Lung (tissue), 12 donors: Measurements from ENCODE around the gene HOXA11. TPM values are rescaled to one million over a fixed set of nuclear protein-coding genes. Genes with fewer than 3 reads are reported as not detected.

Experiments used
- ATAC-seq: fragments of 200-7000 bp; cut with Tn5 transposase; one replicate; pipeline ENCODE4 v1.9.1; 2020; ENCODE audit warnings: moderate number of reproducible peaks; ENCODE audit not compliant: insufficient read depth, low FRiP score
- DNase-seq, 3 donors: peaks; one replicate each; pipeline ENCODE4 v3.0.0-alpha.2; 2013 to 2017
- H3K27ac ChIP-seq, 2 donors: one replicate each; pipeline ENCODE4 v1.5.1; 2013; ENCODE audit warnings: mild to moderate bottlenecking in 2 of 2, moderate library complexity in 2 of 2, control low read depth in 1 of 2, inconsistent platforms in 1 of 2, low read depth in 1 of 2, low read length in 1 of 2
- H3K27me3 ChIP-seq, 3 donors: one replicate each; pipeline ENCODE4 v1.5.1; 2013; ENCODE audit warnings: low read length in 2 of 3; ENCODE audit not compliant: control insufficient read depth in 3 of 3, insufficient read depth in 3 of 3
- H3K36me3 ChIP-seq, 4 donors: one replicate each; pipeline ENCODE4 v1.5.1; 2013; ENCODE audit warnings: low read length in 4 of 4, mild to moderate bottlenecking in 1 of 4, moderate library complexity in 1 of 4; ENCODE audit not compliant: control insufficient read depth in 4 of 4, insufficient read depth in 4 of 4
- H3K4me1 ChIP-seq, 5 donors: one replicate each; pipeline ENCODE4 v1.5.1; 2013; ENCODE audit warnings: low read length in 5 of 5, mild to moderate bottlenecking in 2 of 5, moderate library complexity in 1 of 5; ENCODE audit not compliant: control insufficient read depth in 5 of 5, insufficient read depth in 5 of 5
- H3K4me3 ChIP-seq: one replicate; pipeline ENCODE4 v1.5.1; 2013; ENCODE audit warnings: mild to moderate bottlenecking, control low read depth, moderate library complexity
- H3K9ac ChIP-seq, 2 donors: one replicate each; pipeline ENCODE4 v1.5.1; 2013; ENCODE audit warnings: low read length in 2 of 2, control low read depth in 1 of 2; ENCODE audit not compliant: insufficient read depth in 1 of 2
- H3K9me3 ChIP-seq, 4 donors: one replicate each; pipeline ENCODE4 v1.5.1; 2013; ENCODE audit warnings: low read length in 3 of 4, mild to moderate bottlenecking in 1 of 4, moderate library complexity in 1 of 4; ENCODE audit not compliant: control insufficient read depth in 4 of 4, insufficient read depth in 3 of 4
- WGBS, 2 donors: extraction: QIAGEN DNeasy Blood & Tissue Kit; methylation state at CpG; one replicate each; pipeline ENCODE4 v1.1.7; 2013; 5-methylcytosine and 5-hydroxymethylcytosine counted together
- polyA plus RNA-seq, 2 donors: library from polyadenylated mRNA; stranded (reverse); fragments of 200-250 nt; gene quantifications; one replicate each; pipeline ENCODE4 v1.2.1, GENCODE V29; 2013
- total RNA-seq, 2 donors: library from RNA; depleted of rRNA in 1 of 2; stranded (reverse); fragments of >200 nt in 1 of 2; gene quantifications; one replicate each; pipeline ENCODE4 v1.2.1, GENCODE V29; 2014 to 2021
- TF ChIP-seq, protein P1 (sequence below): IDR thresholded peaks from 2 replicates; pipeline ENCODE4 v1.5.1; 2012; ENCODE audit warnings: mild to moderate bottlenecking; ENCODE audit errors: control extremely low read depth, extremely low read depth
- donor health status: control.
- donor health status: control.
- donor health status: Bipolar disorder and iron deficiency.
- donor health status: healthy.
- donor health status: DM: yes; HTN: yes; CAD: no.

HOXA11 gene
- total and polyA plus RNA-seq, 4 donors, result not detected

DNA sequence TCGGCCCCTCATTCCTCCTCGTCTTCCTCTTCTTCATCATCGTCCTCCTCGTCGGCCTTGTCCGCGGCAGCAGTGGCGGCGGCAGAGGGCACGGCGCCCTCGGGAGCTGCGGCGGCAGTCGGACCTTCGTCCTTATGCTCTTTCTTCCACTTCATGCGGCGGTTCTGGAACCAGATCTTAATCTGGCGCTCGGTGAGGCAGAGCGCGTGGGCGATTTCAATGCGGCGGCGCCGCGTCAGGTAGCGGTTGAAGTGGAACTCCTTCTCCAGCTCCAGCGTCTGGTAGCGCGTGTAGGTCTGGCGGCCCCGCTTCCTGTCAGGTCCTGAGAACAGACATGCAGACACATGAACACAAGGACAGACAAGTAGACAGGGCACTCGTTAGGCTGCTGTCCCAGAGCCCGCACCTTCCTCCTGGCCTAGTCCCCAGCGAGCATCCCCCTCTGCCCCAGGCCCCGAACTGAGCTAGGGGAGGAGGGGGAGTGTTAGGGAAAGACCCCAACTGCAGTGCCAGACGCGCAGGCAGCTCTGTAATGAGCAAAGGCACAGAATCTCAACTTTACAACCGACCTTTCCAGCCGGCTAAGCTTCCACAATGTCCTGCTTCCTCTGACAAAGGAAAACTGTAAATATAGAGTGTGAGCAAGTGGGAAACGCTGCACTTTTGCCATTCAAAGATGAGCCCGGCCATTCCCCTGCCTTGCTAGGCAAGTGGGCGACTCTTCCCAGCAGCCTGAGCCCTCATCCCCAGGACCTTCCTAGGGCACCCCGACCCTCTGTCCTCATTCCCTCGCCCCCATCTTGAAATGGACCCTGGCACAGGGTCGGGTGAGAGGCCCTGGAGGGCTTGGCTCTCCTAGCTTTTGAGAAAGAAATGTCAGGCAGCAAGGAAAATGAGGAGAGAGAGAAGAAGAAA is 29.9 kb downstream of the HOXA11 start:
- H3K36me3 ChIP-seq, result no peaks in the 10 kb centered on the region
- ATAC-seq (no peak), DNase-seq (peak in 1 of 3 donors; percentile 35)
- 21 to 35% methylated on average over 48 of the region's 48 CpGs for WGBS, 2 donors
- H3K4me3 ChIP-seq, result no peak overlapping the region
- TF ChIP-seq, protein P1, sequence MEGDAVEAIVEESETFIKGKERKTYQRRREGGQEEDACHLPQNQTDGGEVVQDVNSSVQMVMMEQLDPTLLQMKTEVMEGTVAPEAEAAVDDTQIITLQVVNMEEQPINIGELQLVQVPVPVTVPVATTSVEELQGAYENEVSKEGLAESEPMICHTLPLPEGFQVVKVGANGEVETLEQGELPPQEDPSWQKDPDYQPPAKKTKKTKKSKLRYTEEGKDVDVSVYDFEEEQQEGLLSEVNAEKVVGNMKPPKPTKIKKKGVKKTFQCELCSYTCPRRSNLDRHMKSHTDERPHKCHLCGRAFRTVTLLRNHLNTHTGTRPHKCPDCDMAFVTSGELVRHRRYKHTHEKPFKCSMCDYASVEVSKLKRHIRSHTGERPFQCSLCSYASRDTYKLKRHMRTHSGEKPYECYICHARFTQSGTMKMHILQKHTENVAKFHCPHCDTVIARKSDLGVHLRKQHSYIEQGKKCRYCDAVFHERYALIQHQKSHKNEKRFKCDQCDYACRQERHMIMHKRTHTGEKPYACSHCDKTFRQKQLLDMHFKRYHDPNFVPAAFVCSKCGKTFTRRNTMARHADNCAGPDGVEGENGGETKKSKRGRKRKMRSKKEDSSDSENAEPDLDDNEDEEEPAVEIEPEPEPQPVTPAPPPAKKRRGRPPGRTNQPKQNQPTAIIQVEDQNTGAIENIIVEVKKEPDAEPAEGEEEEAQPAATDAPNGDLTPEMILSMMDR, result no peak
- no peaks in the 10 kb centered on the region for H3K9me3 ChIP-seq
- peaks cover 0 to 87% (median 59%) of the 10 kb centered on the region in 3 donors for H3K27me3 ChIP-seq
- H3K4me1 ChIP-seq, result peaks cover 0 to 36% (median 4%) of the 10 kb centered on the region in 5 donors
- H3K27ac ChIP-seq, result peak overlapping the region in 1 of 2 donors; percentile 21
- H3K9ac ChIP-seq, result peak overlapping the region in 1 of 2 donors; percentile 33

DNA sequence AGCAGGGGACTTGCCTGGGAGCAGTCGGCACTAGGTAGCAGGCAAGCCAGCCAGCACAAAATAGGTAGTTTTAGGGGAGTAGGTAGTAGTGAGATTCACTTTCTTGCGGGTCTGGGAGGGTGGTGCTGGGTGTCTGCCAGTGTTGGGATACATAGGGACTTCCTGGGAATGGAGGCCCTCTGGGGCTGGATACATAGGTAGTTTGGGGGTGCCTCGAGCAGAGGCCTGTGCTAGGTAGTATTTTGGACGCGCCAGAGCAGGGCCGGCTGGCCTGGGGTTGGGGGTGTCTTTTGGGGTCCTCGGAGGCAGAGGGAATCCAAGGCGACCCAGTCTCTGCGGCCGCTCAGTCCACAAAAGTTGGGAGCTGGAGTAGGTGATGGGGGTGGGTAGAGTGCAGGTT is 30.7 kb downstream of the HOXA11 start:
- peaks cover 0 to 82% (median 51%) of the 10 kb centered on the region in 3 donors for H3K27me3 ChIP-seq
- no peak overlapping the region for H3K27ac ChIP-seq
- TF ChIP-seq, protein P1, result no peak
- ATAC-seq (no peak), DNase-seq (no peak)
- no peak overlapping the region for H3K4me3 ChIP-seq
- H3K9me3 ChIP-seq, result no peaks in the 10 kb centered on the region
- H3K9ac ChIP-seq, result no peak overlapping the region
- H3K36me3 ChIP-seq, result no peaks in the 10 kb centered on the region
- peaks cover 0 to 43% (median 4%) of the 10 kb centered on the region in 5 donors for H3K4me1 ChIP-seq
- WGBS, 2 donors, result 64 to 65% methylated on average over 10 of the region's 10 CpGs

DNA sequence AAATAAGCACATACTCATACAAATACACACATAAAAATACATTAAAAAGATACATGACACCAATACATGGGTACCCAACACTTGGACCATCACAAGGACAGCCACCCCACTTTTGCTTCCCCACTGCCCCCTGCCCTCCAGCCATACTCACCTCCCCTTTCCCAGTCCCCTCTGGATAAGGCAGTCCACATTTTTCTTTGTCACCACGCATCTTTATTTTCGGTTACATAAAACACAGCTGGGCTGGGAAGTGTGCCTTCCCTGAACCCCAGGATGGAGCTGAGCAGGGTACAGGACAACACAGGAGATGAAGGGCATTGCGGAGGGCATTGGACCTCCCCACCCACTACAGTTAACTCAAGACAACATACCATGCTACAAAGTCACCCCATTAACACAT is 31.5 kb downstream of the HOXA11 start:
- DNase-seq (no peak), ATAC-seq (no peak)
- WGBS, 2 donors, result 70 to 80% methylated on average over 3 of the region's 3 CpGs
- Histone ChIP-seq H3K9me3 (peaks cover 0 to under 1% (median 0%) of the 10 kb centered on the region in 4 donors), H3K4me3 (no peak overlapping the region), H3K27ac (no peak overlapping the region), H3K27me3 (peaks cover 0 to 82% (median 48%) of the 10 kb centered on the region in 3 donors), H3K4me1 (peaks cover 0 to 50% (median 4%) of the 10 kb centered on the region in 5 donors), H3K9ac (no peak overlapping the region), H3K36me3 (no peaks in the 10 kb centered on the region)
- TF ChIP-seq, protein P1, result no peak
